ENCODE measurements around the gene CHST3.

The CHST3 gene

DNA sequence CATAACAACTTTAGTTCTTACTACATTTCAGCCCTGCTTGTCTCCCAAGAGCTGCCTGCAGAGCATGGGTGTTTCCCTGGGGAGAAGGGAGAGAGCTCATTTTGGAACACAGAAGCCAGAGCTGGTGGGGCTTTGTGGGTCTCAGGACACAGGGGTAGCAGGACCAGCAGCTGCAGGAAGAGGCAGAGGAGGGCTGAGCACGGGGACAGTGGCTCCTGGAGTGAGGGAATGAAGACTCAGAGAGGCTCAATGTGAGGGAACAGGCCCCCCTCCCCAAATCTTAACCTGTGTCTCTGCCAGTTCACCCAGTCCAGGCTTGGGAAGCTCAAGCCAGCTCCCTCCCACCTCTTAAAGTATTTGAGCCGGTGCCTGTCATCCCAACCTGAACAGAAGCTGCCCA is 50.0 kb downstream of the CHST3 start:
- Mint-ChIP-seq H3K36me3 (ENCODE audit: low read depth) (no peaks in the 10 kb centered on the region), H3K4me3 (no peak overlapping the region), H3K9me3 (no peaks in the 10 kb centered on the region), H3K27me3 (peaks cover 4% of the 10 kb centered on the region), H3K4me1 (ENCODE audit: low read depth) (no peaks in the 10 kb centered on the region), H3K27ac (no peak overlapping the region)
- DNase-seq = no peak

DNA sequence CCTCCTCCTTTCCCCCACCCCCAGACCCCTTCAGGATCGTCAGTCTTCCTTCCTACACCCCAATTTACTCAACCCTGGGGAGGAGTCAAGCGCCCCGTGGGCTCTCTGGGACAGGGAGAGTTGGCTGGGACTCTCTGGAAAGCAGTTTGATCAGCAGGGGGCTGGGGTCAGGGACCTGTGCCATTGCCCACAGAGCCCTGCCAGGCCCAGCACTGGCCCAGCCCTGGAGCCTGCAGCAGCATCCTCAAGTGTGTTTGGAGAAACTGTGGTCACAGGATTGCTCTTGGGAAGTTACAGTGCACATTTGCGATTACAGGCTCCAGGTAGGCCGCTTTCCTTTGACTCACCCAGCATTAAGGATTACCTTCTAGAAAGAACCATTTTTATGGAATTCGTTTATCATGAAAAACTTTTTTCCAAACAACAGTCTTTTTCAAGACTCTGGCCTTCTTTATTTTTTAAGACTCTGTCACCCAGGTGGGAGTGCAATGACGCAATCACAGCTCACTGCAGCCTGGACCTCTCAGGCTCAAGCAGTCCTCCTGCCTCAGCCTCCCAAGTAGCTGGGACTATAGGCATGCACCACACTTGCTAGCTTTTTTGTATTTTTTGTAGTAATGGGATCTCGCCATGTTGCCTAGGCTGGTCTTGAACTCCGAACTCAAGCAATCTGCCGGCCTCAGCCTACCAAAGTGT is 50.7 kb downstream of the CHST3 start:
- H3K27ac Mint-ChIP-seq = no peak overlapping the region
- no peaks in the 10 kb centered on the region for H3K4me1 Mint-ChIP-seq (ENCODE audit: low read depth)
- peaks cover 4% of the 10 kb centered on the region for H3K27me3 Mint-ChIP-seq
- DNase-seq = no peak
- H3K4me3 Mint-ChIP-seq = no peak overlapping the region
- no peaks in the 10 kb centered on the region for H3K9me3 Mint-ChIP-seq
- no peaks in the 10 kb centered on the region for H3K36me3 Mint-ChIP-seq (ENCODE audit: low read depth)

DNA sequence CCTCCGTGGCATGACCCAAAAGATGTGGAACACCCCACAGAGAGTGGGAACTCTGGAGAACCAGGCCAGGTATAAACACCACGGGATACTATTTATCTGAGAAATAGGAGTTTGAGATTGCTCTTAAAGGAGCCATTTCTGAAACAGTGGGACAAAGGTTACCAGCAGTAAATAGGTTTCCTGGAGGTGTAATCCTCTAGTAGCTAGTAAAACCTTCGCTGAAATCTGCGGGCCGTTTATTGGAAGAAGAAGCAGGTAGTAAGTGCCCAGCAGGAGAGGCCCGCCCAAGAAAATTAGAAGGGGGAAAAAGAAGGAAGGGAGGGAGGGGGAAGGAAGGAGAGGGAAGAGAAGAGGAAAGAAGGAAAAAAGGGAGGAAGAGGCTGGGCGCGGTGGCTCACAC is 51.6 kb downstream of the CHST3 start:
- Mint-ChIP-seq H3K27me3 (peaks cover 4% of the 10 kb centered on the region), H3K36me3 (ENCODE audit: low read depth) (no peaks in the 10 kb centered on the region)

DNA sequence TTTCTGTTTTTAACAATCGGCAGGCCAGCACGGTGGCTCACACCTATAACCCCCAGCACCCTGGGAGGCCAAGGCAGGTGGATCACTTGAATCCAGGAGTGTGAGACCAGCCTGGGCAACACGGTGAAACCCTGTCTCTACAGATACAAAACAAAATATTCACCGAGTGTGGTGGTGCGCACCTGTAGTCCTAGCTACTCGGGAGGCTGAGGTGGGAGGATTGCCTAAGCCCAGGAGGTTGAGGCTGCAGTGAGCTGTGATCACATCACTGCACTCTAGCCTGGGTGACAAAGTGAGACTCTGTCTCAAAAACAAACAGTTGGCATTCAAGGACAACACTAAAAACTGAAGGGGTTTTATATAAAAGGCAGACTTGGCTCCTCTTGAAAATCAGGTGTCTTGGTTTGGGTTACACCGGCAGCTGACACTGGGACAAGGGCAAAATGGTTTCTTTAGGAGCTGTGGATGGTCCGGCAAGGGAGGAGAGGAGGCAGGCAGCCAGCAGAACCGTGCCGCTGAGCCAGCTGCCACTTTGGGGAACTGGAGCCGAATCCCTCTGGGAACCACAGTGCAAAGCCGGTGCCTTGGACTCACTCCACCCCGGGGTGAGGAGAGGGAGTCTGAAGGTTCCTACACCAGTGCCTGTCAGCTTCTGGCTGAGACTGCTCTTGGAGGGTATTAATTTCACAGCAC is 52.6 kb downstream of the CHST3 start:
- Mint-ChIP-seq H3K36me3 (ENCODE audit: low read depth) (no peaks in the 10 kb centered on the region), H3K4me3 (no peak overlapping the region)

More for the DNA sequence above, 51.6 kb downstream of the CHST3 start:
- Mint-ChIP-seq H3K4me3 (no peak overlapping the region), H3K4me1 (ENCODE audit: low read depth) (no peaks in the 10 kb centered on the region), H3K27ac (no peak overlapping the region), H3K9me3 (no peaks in the 10 kb centered on the region)
- no peak for DNase-seq

DNA sequence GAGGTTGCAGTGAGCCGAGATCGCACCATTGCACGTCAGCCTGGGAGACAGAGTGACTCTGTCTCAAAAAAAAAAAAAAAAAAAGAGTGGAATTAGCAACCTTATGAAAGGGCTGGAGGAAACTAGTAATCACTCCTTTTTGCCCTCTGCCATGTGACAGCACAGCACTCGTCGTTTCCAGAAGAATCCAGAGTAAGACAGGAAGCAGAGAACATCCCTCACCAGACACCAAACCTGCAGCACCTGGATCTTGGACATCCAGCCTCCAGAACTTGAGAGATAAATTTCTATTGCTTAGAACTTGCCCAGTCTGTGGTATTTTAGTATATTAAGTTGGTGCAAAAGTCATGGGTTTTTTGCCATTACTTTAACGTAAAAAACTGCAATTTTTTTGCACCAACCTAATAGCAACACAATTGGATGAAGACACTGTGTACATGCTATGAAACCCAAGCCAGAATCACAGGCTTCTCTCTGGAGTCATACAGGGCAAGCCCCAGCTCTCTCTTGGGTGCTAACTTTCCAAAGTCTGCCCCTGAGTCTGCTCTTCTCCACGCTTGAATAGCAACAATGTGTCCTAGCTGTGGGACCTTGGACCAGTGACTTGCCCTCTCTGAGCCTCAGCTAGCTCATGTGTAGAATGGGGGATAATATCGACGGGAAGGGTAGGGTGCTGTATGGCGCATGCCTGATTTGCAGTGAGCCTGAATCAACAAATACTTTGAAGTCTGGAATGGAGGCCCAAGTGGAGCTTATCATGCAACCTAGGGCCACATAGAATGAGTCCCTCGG is 55.1 kb downstream of the CHST3 start:
- no peak overlapping the region for H3K4me3 Mint-ChIP-seq
- H3K27ac Mint-ChIP-seq = no peak overlapping the region
- peaks cover 4% of the 10 kb centered on the region for H3K27me3 Mint-ChIP-seq
- DNase-seq = no peak
- H3K4me1 Mint-ChIP-seq (ENCODE audit: low read depth) = no peaks in the 10 kb centered on the region
- H3K36me3 Mint-ChIP-seq (ENCODE audit: low read depth) = no peaks in the 10 kb centered on the region
- no peaks in the 10 kb centered on the region for H3K9me3 Mint-ChIP-seq

More for the DNA sequence above, 52.6 kb downstream of the CHST3 start:
- no peak for DNase-seq
- no peak overlapping the region for H3K27ac Mint-ChIP-seq
- no peaks in the 10 kb centered on the region for H3K4me1 Mint-ChIP-seq (ENCODE audit: low read depth)
- peaks cover 4% of the 10 kb centered on the region for H3K27me3 Mint-ChIP-seq
- no peaks in the 10 kb centered on the region for H3K9me3 Mint-ChIP-seq

DNA sequence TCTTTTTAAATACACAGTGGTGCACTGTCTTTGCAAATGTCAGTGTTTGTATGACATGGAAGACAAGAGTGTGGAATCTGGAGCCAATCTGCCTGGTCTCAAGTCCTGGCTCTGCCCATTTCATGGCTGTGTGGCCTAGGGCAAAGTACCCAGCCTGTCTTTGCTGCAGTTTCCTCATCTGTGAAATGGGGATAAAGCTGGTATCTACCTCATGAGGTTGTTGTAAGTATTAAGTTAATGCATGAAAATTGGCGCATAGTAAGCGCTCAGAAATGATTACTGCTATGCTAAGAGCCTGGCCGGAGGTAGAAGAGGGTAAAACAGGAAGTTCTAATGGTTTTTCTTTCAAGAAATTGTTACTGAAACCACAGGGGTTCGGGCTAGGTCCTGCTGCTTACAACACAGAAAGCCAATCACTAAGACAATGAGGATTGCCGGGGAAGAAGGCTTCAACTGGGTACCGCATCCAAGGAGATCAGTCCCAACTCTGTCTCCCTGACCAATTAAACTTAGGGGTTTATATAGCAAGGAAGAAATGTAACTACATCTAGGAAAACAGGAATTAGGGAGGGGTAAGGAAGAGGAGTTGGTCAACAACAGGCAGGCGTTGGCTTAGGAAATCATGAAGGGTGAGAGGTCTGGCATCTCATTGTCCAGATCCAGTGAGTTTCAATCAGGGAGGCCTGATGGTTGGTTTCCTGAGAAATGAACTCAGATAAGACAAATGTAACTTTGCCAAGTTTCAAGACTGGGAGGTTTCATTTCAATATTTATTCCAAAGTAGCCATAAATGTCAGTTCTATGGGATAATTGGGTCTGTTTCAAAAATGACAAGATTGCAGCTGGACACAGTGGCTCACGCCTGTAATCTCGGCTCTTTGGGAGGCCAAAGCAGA is 57.0 kb downstream of the CHST3 start:
- no peaks in the 10 kb centered on the region for H3K4me1 Mint-ChIP-seq (ENCODE audit: low read depth)
- H3K27ac Mint-ChIP-seq = no peak overlapping the region
- no peak for DNase-seq
- peaks cover 4% of the 10 kb centered on the region for H3K27me3 Mint-ChIP-seq
- no peaks in the 10 kb centered on the region for H3K9me3 Mint-ChIP-seq
- H3K36me3 Mint-ChIP-seq (ENCODE audit: low read depth) = no peaks in the 10 kb centered on the region
- H3K4me3 Mint-ChIP-seq = no peak overlapping the region

DNA sequence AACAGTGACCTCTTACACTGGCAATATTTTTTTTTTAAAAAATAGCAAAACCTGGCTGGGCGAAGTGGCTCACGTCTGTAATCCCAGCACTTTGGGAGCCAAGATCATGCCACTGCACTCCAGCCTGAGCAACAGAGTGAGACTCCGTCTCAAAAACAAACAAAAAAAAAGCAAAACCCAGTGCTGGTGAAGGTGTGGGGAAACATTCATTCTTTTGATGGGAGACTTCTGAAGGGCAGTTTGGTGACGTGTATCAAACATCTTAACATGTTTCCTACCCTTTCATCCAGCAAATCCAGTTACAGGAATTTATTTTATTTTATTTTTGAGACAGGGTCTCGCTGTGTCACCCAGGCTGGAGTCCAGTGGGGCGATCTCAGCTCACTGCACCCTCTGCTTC is 58.0 kb downstream of the CHST3 start:
- no peak overlapping the region for H3K4me3 Mint-ChIP-seq
- no peak overlapping the region for H3K27ac Mint-ChIP-seq
- no peaks in the 10 kb centered on the region for H3K9me3 Mint-ChIP-seq
- peaks cover 4% of the 10 kb centered on the region for H3K27me3 Mint-ChIP-seq
- no peaks in the 10 kb centered on the region for H3K36me3 Mint-ChIP-seq (ENCODE audit: low read depth)
- H3K4me1 Mint-ChIP-seq (ENCODE audit: low read depth) = no peaks in the 10 kb centered on the region
- DNase-seq = no peak

DNA sequence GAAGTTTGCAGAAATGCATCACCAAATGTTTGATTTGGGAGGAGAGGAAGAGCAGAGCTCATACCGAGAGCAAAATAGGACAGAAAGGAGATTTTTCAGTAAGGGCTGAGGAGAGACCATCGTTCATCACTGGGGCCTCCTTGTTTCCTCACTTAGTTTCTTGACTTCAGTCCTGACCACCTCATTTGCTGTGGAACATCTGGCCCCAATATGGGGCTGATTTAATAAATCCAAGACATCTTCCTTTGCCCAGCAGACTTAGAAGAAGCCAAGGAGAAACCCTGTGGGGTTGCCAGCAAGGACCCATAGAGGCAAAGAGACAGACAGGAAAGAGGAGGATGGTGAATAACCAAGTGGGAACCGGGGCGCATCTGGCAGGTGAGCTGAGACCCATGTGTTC is 60.4 kb downstream of the CHST3 start:
- Mint-ChIP-seq H3K36me3 (ENCODE audit: low read depth) (no peaks in the 10 kb centered on the region), H3K27ac (no peak overlapping the region), H3K27me3 (peaks cover 4% of the 10 kb centered on the region), H3K9me3 (no peaks in the 10 kb centered on the region), H3K4me1 (ENCODE audit: low read depth) (peaks cover 6% of the 10 kb centered on the region), H3K4me3 (no peak overlapping the region)
- DNase-seq = no peak

DNA sequence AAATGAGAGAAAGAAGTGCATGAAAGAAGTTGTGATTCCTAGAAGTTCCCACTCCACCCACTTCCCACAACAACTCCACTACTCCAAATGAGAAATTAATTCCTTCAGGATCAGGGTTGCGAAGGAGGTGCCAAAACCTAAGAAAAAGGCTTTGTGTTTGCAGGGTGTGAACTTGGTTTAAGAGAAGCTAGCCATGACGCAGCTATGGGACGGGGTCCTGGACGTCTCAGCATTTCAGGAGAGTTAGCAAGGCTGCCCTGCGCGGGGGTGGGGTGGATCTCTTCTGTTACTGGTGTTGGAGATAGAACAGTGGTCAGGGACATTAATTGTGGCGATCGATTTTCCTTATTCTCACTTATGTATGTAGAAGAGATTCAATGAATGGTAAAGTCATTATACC is 61.2 kb downstream of the CHST3 start:
- Mint-ChIP-seq H3K9me3 (no peaks in the 10 kb centered on the region), H3K4me1 (ENCODE audit: low read depth) (peaks cover 6% of the 10 kb centered on the region), H3K27ac (no peak overlapping the region), H3K36me3 (ENCODE audit: low read depth) (no peaks in the 10 kb centered on the region), H3K4me3 (no peak overlapping the region), H3K27me3 (peaks cover 5% of the 10 kb centered on the region)
- no peak for DNase-seq

DNA sequence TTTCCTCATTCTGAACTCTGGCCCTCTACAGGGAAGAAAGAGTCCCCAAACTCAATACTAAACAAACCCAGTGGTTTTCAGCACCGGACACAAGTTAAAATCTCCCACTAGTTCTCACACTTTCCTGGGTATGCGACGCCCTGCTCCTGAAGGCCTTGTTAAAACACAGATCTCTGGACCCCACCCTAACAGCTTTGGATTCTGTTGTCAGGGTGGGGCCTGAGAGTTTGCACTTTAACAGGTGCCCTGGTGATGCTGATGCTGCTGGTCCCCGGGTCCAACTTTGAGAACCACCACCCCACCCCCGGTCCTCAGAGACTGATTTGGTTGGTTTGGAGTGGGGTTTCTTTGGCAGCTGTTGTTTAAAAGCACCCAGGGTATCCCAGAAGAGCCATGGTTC is 61.6 kb downstream of the CHST3 start:
- Mint-ChIP-seq H3K4me1 (ENCODE audit: low read depth) (peaks cover 6% of the 10 kb centered on the region), H3K27ac (no peak overlapping the region), H3K4me3 (no peak overlapping the region), H3K27me3 (peaks cover 7% of the 10 kb centered on the region), H3K9me3 (no peaks in the 10 kb centered on the region), H3K36me3 (ENCODE audit: low read depth) (no peaks in the 10 kb centered on the region)
- no peak for DNase-seq

DNA sequence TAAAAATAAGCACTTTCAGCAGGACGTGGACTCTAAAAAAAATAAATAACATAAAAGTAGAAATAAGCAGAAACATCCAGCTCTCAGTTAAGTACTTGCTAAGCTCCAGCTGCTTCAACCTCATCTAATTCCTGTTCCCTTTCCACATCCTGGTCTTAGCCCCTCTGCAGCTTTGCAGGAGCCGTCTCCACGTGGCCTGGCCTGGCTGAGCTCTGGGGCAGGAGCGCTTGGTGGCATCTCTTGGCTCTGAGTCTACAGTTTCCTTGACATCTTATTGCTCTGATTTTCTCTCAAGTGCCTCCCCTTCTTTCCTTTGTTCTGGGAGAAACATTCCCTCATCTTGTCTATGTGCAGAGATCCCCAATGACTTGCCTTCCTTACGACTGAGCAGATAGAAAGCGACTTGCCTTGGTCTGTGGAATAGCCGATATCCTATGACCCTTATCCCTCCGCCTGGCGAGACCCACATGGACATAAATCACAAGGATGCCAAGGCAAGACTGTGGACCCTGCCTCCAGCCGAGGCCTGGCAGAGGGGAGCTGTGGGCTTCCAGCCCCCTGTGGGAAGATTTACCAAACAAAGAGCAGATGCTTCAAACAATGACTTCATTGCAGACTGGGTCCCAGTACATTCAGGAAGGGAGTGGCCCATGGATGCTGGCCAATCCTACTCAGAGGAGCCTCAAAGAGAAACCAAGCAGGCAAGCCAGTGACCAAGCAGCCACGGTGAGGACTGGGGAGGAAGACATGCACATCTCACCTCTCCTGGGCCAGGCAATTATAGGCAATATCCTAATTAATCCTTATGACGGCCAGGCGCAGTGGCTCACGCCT is 62.3 kb downstream of the CHST3 start:
- H3K27me3 Mint-ChIP-seq = peaks cover 7% of the 10 kb centered on the region
- H3K4me3 Mint-ChIP-seq = no peak overlapping the region
- peaks cover 6% of the 10 kb centered on the region for H3K4me1 Mint-ChIP-seq (ENCODE audit: low read depth)
- no peak overlapping the region for H3K27ac Mint-ChIP-seq
- H3K9me3 Mint-ChIP-seq = no peaks in the 10 kb centered on the region
- DNase-seq = no peak
- no peaks in the 10 kb centered on the region for H3K36me3 Mint-ChIP-seq (ENCODE audit: low read depth)

DNA sequence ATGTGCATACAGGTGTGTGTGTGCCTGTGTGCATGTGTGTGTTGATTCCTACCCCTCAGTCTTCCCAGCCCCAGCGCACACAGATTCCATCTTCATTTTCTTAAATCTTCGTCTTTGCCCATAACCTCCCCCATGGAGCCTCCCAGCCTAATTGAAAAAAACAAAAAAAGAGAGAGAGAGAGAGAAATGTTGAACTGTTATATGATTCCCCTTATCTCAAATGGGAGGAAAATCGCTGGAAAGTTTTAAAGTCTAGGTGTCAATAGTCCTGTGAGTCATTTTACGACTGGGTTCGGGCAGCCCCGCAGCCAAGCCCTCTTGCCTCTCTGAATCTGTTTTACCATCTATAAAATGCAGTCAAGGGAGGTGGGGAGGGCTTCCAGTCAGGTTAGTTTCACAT is 63.3 kb downstream of the CHST3 start:
- Mint-ChIP-seq H3K4me1 (ENCODE audit: low read depth) (peaks cover 6% of the 10 kb centered on the region), H3K27ac (no peak overlapping the region), H3K9me3 (no peaks in the 10 kb centered on the region), H3K36me3 (ENCODE audit: low read depth) (no peaks in the 10 kb centered on the region), H3K4me3 (no peak overlapping the region), H3K27me3 (peaks cover 7% of the 10 kb centered on the region)
- DNase-seq = no peak

DNA sequence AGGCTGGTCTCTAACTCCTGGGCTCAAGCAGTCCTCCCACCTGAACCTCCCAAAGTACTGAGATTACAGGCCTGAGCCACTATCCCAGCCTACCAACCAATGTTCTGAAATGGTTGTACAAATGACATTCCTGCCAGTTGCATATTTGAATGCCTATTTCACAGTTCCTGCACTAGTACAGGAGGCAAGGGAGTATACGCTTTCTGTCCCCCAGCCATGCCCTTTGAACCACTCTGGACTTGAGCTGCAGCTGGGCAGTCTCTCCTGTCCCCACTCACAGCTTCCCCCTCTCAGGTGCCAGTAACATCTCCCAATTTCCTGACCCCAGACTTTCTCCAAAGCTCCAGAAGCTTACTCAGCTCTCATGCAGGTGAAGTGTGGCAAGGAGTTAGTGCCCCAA is 65.2 kb downstream of the CHST3 start:
- Mint-ChIP-seq H3K4me3 (no peak overlapping the region), H3K27ac (no peak overlapping the region), H3K36me3 (ENCODE audit: low read depth) (no peaks in the 10 kb centered on the region)

More for the DNA sequence above, 65.2 kb downstream of the CHST3 start:
- no peak for DNase-seq
- H3K27me3 Mint-ChIP-seq = peaks cover 9% of the 10 kb centered on the region
- no peaks in the 10 kb centered on the region for H3K9me3 Mint-ChIP-seq
- peaks cover 6% of the 10 kb centered on the region for H3K4me1 Mint-ChIP-seq (ENCODE audit: low read depth)

Data from activated T-cell treated with anti-CD3 and anti-CD28 coated beads, Interleukin-2, amount 50 U/mL, for 24 hours (primary cell).